BLaER1 treated with 17β-estradiol and CSF1 and Interleukin-3, amounts not matched to agents 10 nM and 100 nM (cell line): ENCODE results near the gene PXMP2.

Experiments used
- H3K27ac ChIP-seq, 11 experiments: shearing (Covaris generic); formaldehyde crosslinking; 2 replicates each; pipeline ENCODE4 v1.8.1; 2022
- H3K27me3 ChIP-seq, 11 experiments: shearing (Covaris generic); formaldehyde crosslinking; 2 replicates each; pipeline ENCODE4 v1.8.1; 2022
- H3K36me3 ChIP-seq, 11 experiments: shearing (Covaris generic); formaldehyde crosslinking; 2 replicates each; pipeline ENCODE4 v1.8.1; 2022
- H3K4me1 ChIP-seq, 10 experiments: shearing (Covaris generic); formaldehyde crosslinking; 2 replicates each; pipeline ENCODE4 v1.8.1; 2022
- H3K4me2 ChIP-seq, 11 experiments: shearing (Covaris generic); formaldehyde crosslinking; 2 replicates each; pipeline ENCODE4 v1.8.1; 2022
- H3K4me3 ChIP-seq, 10 experiments: shearing (Covaris generic); formaldehyde crosslinking; 2 replicates each; pipeline ENCODE4 v1.8.1; 2022
- H3K9ac ChIP-seq, 11 experiments: shearing (Covaris generic); formaldehyde crosslinking; 2 replicates each; pipeline ENCODE4 v1.8.1; 2022
- H3K9me3 ChIP-seq, 11 experiments: shearing (Covaris generic); formaldehyde crosslinking; replicated peaks in 1 of 11; 2 replicates each; pipeline ENCODE4 v1.8.1; 2022
- H4K20me1 ChIP-seq, 11 experiments: shearing (Covaris generic); formaldehyde crosslinking; 2 replicates each; pipeline ENCODE4 v1.8.1; 2022
- Cebpa-rat ChIP-seq, 11 experiments: shearing (Covaris generic); IDR thresholded peaks; 2 replicates each; pipeline ENCODE4 v1.8.1; 2022

The PXMP2 gene

GRCh38 chr12:132695431-132695830 is 8.0 kb downstream of the PXMP2 start:
- Histone ChIP-seq H4K20me1 (no peaks in the 10 kb centered on the region; a peak in 2 of 22 replicates), H3K9me3 (peaks cover 0 to 10% (median 4%) of the 10 kb centered on the region in 11 experiments; a peak in 9 of 22 replicates), H3K9ac (no peak overlapping the region), H3K4me2 (no peak overlapping the region; a peak in 1 of 22 replicates), H3K4me1 (peaks cover 0 to 29% (median 9%) of the 10 kb centered on the region in 10 experiments; a peak in 16 of 20 replicates), H3K4me3 (no peak overlapping the region), H3K27ac (no peak overlapping the region), H3K27me3 (no peaks in the 10 kb centered on the region), H3K36me3 (peaks cover 12 to 81% (median 68%) of the 10 kb centered on the region in 11 experiments; a peak in 20 of 22 replicates)
- no peak for TF ChIP-seq Cebpa-rat (IDR thresholded peaks at IDR 0.05)

- Histone ChIP-seq H3K4me1 (peaks cover 5 to 43% (median 19%) of the 10 kb centered on the region in 10 experiments), H3K4me3 (no peak overlapping the region), H3K9me3 (peaks cover 0 to 5% (median 0%) of the 10 kb centered on the region in 11 experiments; a peak in 5 of 22 replicates), H3K27me3 (no peaks in the 10 kb centered on the region), H3K27ac (peak overlapping the region in 1 of 11 experiments; percentile 21; a peak in 1 of 22 replicates), H4K20me1 (peaks cover 0 to 13% (median 0%) of the 10 kb centered on the region in 11 experiments; a peak in 7 of 22 replicates), H3K4me2 (peak overlapping the region in 2 of 11 experiments; percentile 62 to 88; a peak in 4 of 22 replicates), H3K36me3 (peaks cover 22 to 90% (median 81%) of the 10 kb centered on the region in 11 experiments; a peak in 21 of 22 replicates), H3K9ac (0 out of 22 replicates have a peak overlapping the region, but pooled peaks of 1 of the 11 experiments have one; percentile 29)
- 0 out of 22 replicates have a peak, but pooled peaks of 2 of the 11 experiments have one; percentile 8 to 20 for TF ChIP-seq Cebpa-rat (IDR thresholded peaks at IDR 0.05)
Observed at GRCh38 chr12:132698341-132698740, 11.0 kb downstream of the PXMP2 start.

GRCh38 chr12:132700212-132700822 is 12.9 kb downstream of the PXMP2 start:
- H3K27ac ChIP-seq, result peak overlapping the region in 1 of 11 experiments; percentile 47; a peak in 2 of 22 replicates
- no peaks in the 10 kb centered on the region for H3K27me3 ChIP-seq
- H3K4me1 ChIP-seq, result peaks cover 5 to 43% (median 19%) of the 10 kb centered on the region in 10 experiments
- no peak overlapping the region; a peak in 1 of 22 replicates for H3K9ac ChIP-seq
- H4K20me1 ChIP-seq, result peaks cover 0 to 13% (median 0%) of the 10 kb centered on the region in 11 experiments; a peak in 7 of 22 replicates
- H3K4me2 ChIP-seq, result peak overlapping the region in 8 of 11 experiments; percentile 13 to 88 (median 30); a peak in 7 of 22 replicates
- no peak for TF ChIP-seq Cebpa-rat (IDR thresholded peaks at IDR 0.05)
- H3K36me3 ChIP-seq, result peaks cover 32 to 100% (median 94%) of the 10 kb centered on the region in 11 experiments
- H3K9me3 ChIP-seq, result no peaks in the 10 kb centered on the region
- H3K4me3 ChIP-seq, result no peak overlapping the region

- H3K27ac ChIP-seq, result no peak overlapping the region
- no peak overlapping the region for H3K4me2 ChIP-seq
- peaks cover 0 to 13% (median 0%) of the 10 kb centered on the region in 11 experiments; a peak in 6 of 22 replicates for H4K20me1 ChIP-seq
- peaks cover 5 to 42% (median 19%) of the 10 kb centered on the region in 10 experiments for H3K4me1 ChIP-seq
- peaks cover 21 to 93% (median 72%) of the 10 kb centered on the region in 11 experiments for H3K36me3 ChIP-seq
- H3K9ac ChIP-seq, result 0 out of 22 replicates have a peak overlapping the region, but pooled peaks of 1 of the 11 experiments have one; percentile 9
- no peaks in the 10 kb centered on the region for H3K27me3 ChIP-seq
- TF ChIP-seq Cebpa-rat (IDR thresholded peaks at IDR 0.05), result no peak
- no peak overlapping the region for H3K4me3 ChIP-seq
- H3K9me3 ChIP-seq, result no peaks in the 10 kb centered on the region
Observed at GRCh38 chr12:132702640-132703039, 15.3 kb downstream of the PXMP2 start.

- Histone ChIP-seq H3K4me3 (no peak overlapping the region), H3K27ac (0 out of 22 replicates have a peak overlapping the region, but pooled peaks of 1 of the 11 experiments have one; percentile 22), H3K9me3 (no peaks in the 10 kb centered on the region), H3K36me3 (peaks cover 21 to 83% (median 62%) of the 10 kb centered on the region in 11 experiments), H3K4me2 (no peak overlapping the region), H3K4me1 (peaks cover 5 to 32% (median 19%) of the 10 kb centered on the region in 10 experiments), H3K9ac (no peak overlapping the region), H4K20me1 (peaks cover 0 to 13% (median 0%) of the 10 kb centered on the region in 11 experiments; a peak in 6 of 22 replicates), H3K27me3 (no peaks in the 10 kb centered on the region)
- TF ChIP-seq Cebpa-rat (IDR thresholded peaks at IDR 0.05), result no peak
Observed at GRCh38 chr12:132703641-132704040, 16.3 kb downstream of the PXMP2 start.

- no peak for TF ChIP-seq Cebpa-rat (IDR thresholded peaks at IDR 0.05)
- Histone ChIP-seq H3K9ac (0 out of 22 replicates have a peak overlapping the region, but pooled peaks of 1 of the 11 experiments have one; percentile 41), H3K27ac (no peak overlapping the region), H4K20me1 (peaks cover 0 to 17% (median 12%) of the 10 kb centered on the region in 11 experiments; a peak in 16 of 22 replicates), H3K9me3 (no peaks in the 10 kb centered on the region), H3K27me3 (no peaks in the 10 kb centered on the region), H3K4me2 (no peak overlapping the region), H3K4me3 (no peak overlapping the region), H3K36me3 (peaks cover 14 to 47% (median 28%) of the 10 kb centered on the region in 11 experiments; a peak in 21 of 22 replicates), H3K4me1 (peaks cover 18 to 22% (median 19%) of the 10 kb centered on the region in 10 experiments)
Observed at GRCh38 chr12:132707241-132707640, 19.9 kb downstream of the PXMP2 start.

- no peak overlapping the region for H3K4me2 ChIP-seq
- H3K36me3 ChIP-seq, result peaks cover 10 to 38% (median 25%) of the 10 kb centered on the region in 11 experiments; a peak in 21 of 22 replicates
- no peak for TF ChIP-seq Cebpa-rat (IDR thresholded peaks at IDR 0.05)
- peaks cover 0 to 22% (median 20%) of the 10 kb centered on the region in 11 experiments; a peak in 18 of 22 replicates for H4K20me1 ChIP-seq
- no peak overlapping the region for H3K4me3 ChIP-seq
- peak overlapping the region in 1 of 11 experiments; percentile 25; a peak in 2 of 22 replicates for H3K9ac ChIP-seq
- no peak overlapping the region for H3K27ac ChIP-seq
- no peaks in the 10 kb centered on the region for H3K9me3 ChIP-seq
- peaks cover 25 to 31% (median 28%) of the 10 kb centered on the region in 10 experiments for H3K4me1 ChIP-seq
- no peaks in the 10 kb centered on the region for H3K27me3 ChIP-seq
Observed at GRCh38 chr12:132708150-132708549, 20.8 kb downstream of the PXMP2 start.

- Histone ChIP-seq H3K27me3 (no peaks in the 10 kb centered on the region), H3K9me3 (no peaks in the 10 kb centered on the region), H3K36me3 (peaks cover 8 to 38% (median 26%) of the 10 kb centered on the region in 11 experiments), H3K4me2 (peak overlapping the region; percentile 82 to 99 (median 93)), H4K20me1 (peaks cover 8 to 41% (median 37%) of the 10 kb centered on the region in 11 experiments; a peak in 21 of 22 replicates), H3K9ac (peak overlapping the region; percentile 83 to 97 (median 90)), H3K27ac (peak overlapping the region; percentile 65 to 91 (median 84)), H3K4me3 (peak overlapping the region; percentile 78 to 98 (median 94)), H3K4me1 (peaks cover 29 to 45% (median 36%) of the 10 kb centered on the region in 10 experiments)
- TF ChIP-seq Cebpa-rat (IDR thresholded peaks at IDR 0.05), result no peak
Observed at GRCh38 chr12:132710043-132710404, 22.6 kb downstream of the PXMP2 start.
